ENCODE measurements around the gene ZNF41. TPM values are rescaled to one million over a fixed set of nuclear protein-coding genes. Genes with fewer than 3 reads are reported as not detected.
A peak's percentile ranks its signal among the peaks of the same experiment; 100 is the strongest.

Gene ZNF41
- total and polyA plus RNA-seq, 4 donors, result 1.9 to 5.0 (median 2.5) TPM

- Histone ChIP-seq H3K27me3 (ENCODE audit: control insufficient read depth in 4 of 4, insufficient read depth in 4 of 4, low read length in 3 of 4) (no peaks in the 10 kb centered on the region), H3K9me3 (ENCODE audit: control insufficient read depth in 4 of 4, low read length in 3 of 4) (peaks cover 0 to 37% (median 20%) of the 10 kb centered on the region in 4 donors), H3K36me3 (ENCODE audit: control insufficient read depth in 4 of 4, insufficient read depth in 3 of 4, low read depth in 1 of 4, low read length in 3 of 4) (no peaks in the 10 kb centered on the region), H3K4me3 (ENCODE audit: low read depth in 1 of 3, low read length in 3 of 3) (peak overlapping the region in 1 of 3 donors; percentile 37), H3K9ac (ENCODE audit: low read depth in 1 of 2, low read length in 2 of 2) (no peak overlapping the region), H3K27ac (ENCODE audit: low read depth in 1 of 2, low read length in 2 of 2) (no peak overlapping the region), H3K4me1 (ENCODE audit: control insufficient read depth in 4 of 4, insufficient read depth in 4 of 4, low read length in 3 of 4) (no peaks in the 10 kb centered on the region)
- TF ChIP-seq YY1 (IDR thresholded peaks at IDR 0.05) (no peak), RAD21 (IDR thresholded peaks at IDR 0.05) (no peak), FOXA2 (IDR thresholded peaks at IDR 0.05) (no peak), MAX (IDR thresholded peaks at IDR 0.05) (no peak), ATF3 (IDR thresholded peaks at IDR 0.05) (no peak), GABPA (IDR thresholded peaks at IDR 0.05 in 1 of 2, conservative IDR thresholded peaks at IDR 0.05 in 1 of 2) (no peak), ZBTB33 (IDR thresholded peaks at IDR 0.05) (no peak), HNF4G (IDR thresholded peaks at IDR 0.05) (no peak), REST (IDR thresholded peaks at IDR 0.05) (no peak), EGR1 (IDR thresholded peaks at IDR 0.05; ENCODE audit: low read depth in 2 of 2) (no peak)
- 93% methylated on average over 8 of the region's 8 CpGs for WGBS
- DNase-seq (ENCODE audit: low spot score), result no peak
These were observed 69.8 kb downstream of the ZNF41 start for GRCh38 chrX:47413179-47413594.

Other genes starting within 250 kb of the ZNF41 start
- gene ZNF157, start 112.6 kb downstream of the ZNF41 start, total RNA-seq, result under 1 TPM in 1 of 2 donors, not detected in 1; 0.05 TPM
- gene ZNF157, start 112.6 kb downstream of the ZNF41 start, polyA plus RNA-seq, result not detected
- gene ARAF, start 78.0 kb upstream of the ZNF41 start, total RNA-seq, result 10 to 100 TPM; 16.2 to 32.4 TPM
- 10 to 100 TPM; 45.4 to 59.8 TPM for gene ARAF, start 78.0 kb upstream of the ZNF41 start, polyA plus RNA-seq
- gene TIMP1, start 99.2 kb upstream of the ZNF41 start, total RNA-seq, result 10 to 100 TPM; 18.0 to 79.4 TPM
- gene TIMP1, start 99.2 kb upstream of the ZNF41 start, polyA plus RNA-seq, result 1,000 to 10,000 TPM in 1 of 2 donors, 100 to 1,000 TPM in 1; 213 to 1,609 TPM
- under 1 TPM; 0.09 to 0.33 TPM for gene SYN1, start 136.6 kb upstream of the ZNF41 start, total RNA-seq
- 1 to 10 TPM in 1 of 2 donors, under 1 TPM in 1; 0.86 to 2.5 TPM for gene SYN1, start 136.6 kb upstream of the ZNF41 start, polyA plus RNA-seq
- gene CFP, start 146.7 kb upstream of the ZNF41 start, total RNA-seq, result 10 to 100 TPM; 14.1 to 19.0 TPM
- 10 to 100 TPM; 10.0 to 26.0 TPM for gene CFP, start 146.7 kb upstream of the ZNF41 start, polyA plus RNA-seq
- gene ELK1, start 167.3 kb upstream of the ZNF41 start, total RNA-seq, result 10 to 100 TPM in 1 of 2 donors, 1 to 10 TPM in 1; 6.2 to 14.1 TPM
- gene ELK1, start 167.3 kb upstream of the ZNF41 start, polyA plus RNA-seq, result 10 to 100 TPM in 1 of 2 donors, 1 to 10 TPM in 1; 9.1 to 20.2 TPM
- 10 to 100 TPM; 34.0 to 62.1 TPM for gene UXT, start 176.0 kb upstream of the ZNF41 start, total RNA-seq
- 10 to 100 TPM; 68.5 to 99.0 TPM for gene UXT, start 176.0 kb upstream of the ZNF41 start, polyA plus RNA-seq